Right ventricle myocardium superior (tissue), 1 donor: ENCODE data around the gene TGIF1. TPM values are rescaled to one million over a fixed set of nuclear protein-coding genes. Genes with fewer than 3 reads are reported as not detected.
"Not testable (repeated sequence)": the region's sequence is repeated elsewhere in the genome, so short reads cannot be mapped to it uniquely, and the experiment has no call there.

ENCODE experiments used
- ATAC-seq: fragments of 200-7000 bp; cut with Tn5 transposase; one replicate; pipeline ENCODE4 v1.9.1; 2020; ENCODE audit warnings: mild to moderate bottlenecking; ENCODE audit not compliant: poor library complexity
- DNase-seq: peaks from one replicate; pipeline ENCODE4 v3.0.0-alpha.2; 2020
- intact Hi-C: fragments of 100-400 bp; cut with DNase I; formaldehyde crosslinking; loops from one replicate; pipeline ENCODE4 v1.11.2; 2022
- total RNA-seq: library from RNA; stranded (reverse); fragmentation: NEBNext Ultra II Directional; extraction: Animal tissue kit (Norgen Biotek cat#: 25700); gene quantifications from one replicate; pipeline ENCODE4 v1.2.1, GENCODE V29; 2021
- donor health status: DM: no; HTN: yes; CAD: no; lungs with severe emphysema.

TGIF1 gene
- total RNA-seq, 1 donor from 2014 or later, result 9.9 TPM

- DNase-seq (no peak), ATAC-seq (no peak)
- intact Hi-C loops, result no loop called here
Measured at GRCh38 chr18:3471141-3471648, 21.2 kb downstream of the TGIF1 start.

- ATAC-seq, intact Hi-C loops, DNase-seq: not testable (repeated sequence)
Measured at GRCh38 chr18:3472121-3472520, 22.1 kb downstream of the TGIF1 start.

DNA sequence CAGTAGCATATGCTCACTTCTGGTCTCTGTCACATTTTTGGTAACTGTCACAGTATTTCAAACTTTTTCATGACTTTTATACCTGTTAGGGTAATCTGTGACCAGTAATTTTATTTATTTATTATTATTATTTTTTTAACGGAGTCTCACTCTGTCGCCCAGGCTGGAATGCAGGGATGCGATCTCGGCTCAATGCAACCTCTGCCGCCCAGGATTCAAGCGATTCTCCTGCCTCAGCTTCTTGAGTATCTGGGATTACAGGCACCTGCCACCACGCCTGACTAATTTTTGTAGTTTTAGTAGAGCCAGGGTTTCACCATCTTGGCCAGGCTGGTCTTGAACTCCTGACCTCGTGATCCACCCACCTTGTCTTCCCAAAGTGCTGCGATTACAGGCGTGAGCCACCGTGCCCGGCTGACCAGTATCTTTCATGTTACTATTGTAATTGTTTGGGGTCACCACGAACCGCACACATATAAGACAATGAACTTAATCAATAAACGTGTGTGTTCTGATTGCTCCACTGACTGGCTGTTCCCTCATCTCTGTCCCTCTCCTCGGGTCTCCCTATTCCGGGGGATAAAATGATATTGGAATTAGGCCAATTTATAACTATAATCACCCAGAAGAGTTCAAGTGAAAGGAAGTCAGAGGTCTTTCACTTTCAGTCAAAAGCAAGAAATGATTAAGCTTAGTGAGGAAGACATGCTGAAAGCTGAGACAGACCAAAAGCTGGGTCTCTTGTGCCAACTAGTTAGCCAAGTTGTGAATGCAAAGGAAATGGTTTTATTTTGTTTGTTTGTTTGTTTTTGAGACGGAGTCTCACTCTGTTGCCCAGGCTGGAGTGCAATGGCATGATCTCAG, 22.9 kb downstream of the TGIF1 start:
- ATAC-seq (no peak), DNase-seq (no peak)
- intact Hi-C loops, result no loop called here

DNA sequence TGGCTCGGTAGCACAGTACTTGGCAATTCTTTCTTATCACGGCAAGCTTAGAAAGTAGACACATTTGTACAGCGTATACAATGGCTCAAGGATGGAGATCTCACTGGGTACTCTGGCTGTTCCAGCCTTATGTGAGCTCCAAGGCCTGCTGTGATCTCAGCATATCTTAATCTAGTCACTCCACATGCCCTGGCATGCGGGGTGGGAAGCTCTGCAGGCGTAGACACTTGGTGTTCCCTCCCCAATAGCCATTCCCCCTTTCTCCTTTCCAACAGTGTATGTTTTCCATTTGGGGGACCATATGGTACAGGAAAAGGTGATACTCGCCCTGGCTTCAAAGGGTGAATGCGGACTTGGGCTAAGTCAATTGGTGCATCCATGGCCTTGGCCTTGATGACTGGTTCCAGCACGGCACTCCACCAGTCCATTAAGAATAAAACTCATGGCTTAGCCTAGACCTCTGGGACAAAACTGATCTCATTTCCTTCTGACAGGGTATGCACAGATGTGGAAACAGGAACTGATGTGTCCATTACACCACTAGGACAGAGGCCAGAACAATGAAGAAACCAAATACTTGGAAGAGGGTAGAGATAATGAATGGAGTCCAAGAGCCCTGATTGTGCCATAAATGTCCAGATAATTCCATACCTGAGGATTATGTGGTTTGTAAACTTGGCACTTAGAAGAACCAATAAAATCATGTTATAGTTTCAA, 28.4 kb downstream of the TGIF1 start:
- intact Hi-C loops, result no loop called here
- DNase-seq, result no peak
- no peak for ATAC-seq

DNA sequence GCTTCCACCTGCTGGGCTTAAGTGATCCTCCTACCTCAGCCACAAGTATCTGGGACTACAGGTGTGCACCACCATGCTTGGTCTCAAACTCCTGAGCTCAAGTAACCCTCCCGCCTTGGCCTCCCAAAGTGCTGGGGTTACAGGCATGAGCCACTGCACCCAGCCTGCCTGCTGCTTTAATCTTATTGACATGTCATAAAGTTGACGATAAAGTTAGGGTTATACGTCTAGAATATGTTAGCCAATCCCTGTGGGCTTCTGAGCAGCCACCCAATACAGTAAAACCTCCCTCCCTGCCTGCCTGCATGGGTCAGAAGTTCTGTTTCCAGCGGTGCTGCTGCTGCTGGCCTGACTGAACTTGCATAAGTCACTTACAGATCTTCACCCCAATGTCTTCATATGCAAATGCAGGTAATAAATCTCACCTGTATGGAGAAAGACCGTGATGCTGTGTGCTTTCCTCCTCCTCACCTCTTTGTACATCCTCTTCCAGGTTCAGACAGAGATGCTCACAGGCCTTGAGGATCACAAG, 30.1 kb downstream of the TGIF1 start:
- DNase-seq (no peak), ATAC-seq (no peak)
- intact Hi-C loops, result no loop called here

DNA sequence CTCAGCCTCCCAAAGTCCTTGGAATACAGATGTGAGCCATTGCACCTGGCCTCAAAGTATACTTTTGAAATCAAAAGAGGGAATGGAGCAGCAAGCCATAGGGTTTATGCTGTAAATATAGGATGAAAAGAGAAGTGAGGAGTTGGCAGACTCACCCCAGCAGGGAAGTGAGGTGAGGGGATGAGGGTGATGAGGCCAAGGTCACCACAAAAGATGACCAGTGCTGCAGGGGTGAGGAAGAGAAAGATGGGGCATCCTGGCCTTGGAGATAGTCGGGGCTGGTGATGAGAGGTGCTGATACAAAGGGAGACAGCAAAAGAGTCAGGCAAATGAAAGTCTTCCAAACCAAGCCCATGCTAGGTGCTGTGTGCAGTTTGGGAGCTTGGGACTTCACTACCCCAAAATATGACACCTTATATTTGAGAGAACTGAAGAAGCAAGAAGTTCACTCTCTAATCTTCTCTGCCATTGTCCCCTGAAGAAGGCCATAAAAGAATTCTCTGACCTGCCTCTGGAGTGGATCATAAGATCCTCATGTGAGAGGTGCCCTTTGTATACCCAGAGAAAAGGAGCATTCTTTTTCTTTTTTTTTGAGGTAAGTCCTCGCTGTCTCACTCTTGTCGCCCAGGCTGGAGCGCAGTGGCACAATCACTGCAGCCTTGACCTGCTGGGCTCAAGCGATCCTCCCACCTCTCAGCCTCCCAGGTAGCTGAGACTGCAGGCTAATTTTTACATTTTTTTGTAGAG, 31.0 kb downstream of the TGIF1 start:
- DNase-seq, result no peak
- intact Hi-C loops, result no loop called here
- no peak for ATAC-seq

DNA sequence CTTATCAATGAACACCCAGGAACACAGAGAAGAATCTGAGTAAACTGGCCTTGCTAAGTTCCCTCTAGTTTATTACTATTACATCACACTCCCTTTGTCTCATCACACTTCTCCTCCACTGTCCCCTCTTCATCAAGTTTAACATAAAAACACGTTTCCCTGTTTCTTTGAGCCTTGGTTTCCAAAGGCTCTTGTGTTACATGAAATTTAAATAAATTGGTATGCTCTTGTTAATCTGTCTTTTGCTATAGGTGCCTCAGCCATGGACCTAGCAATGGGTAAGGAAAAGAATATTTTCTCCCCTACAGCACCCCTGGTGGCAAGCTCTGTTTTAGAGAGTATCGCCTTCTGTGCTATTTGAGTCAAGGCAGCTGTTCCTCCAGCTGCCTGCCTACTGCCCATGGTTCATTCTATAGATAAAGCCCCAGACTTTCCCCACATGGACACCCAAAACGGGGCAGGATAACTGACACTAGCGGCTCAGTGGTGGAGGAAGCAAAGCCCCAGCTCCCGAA, 31.8 kb downstream of the TGIF1 start:
- intact Hi-C loops, result no loop called here
- DNase-seq, result no peak
- no peak for ATAC-seq

- no peak for ATAC-seq
Measured at GRCh38 chr18:3482258-3482657, 32.3 kb downstream of the TGIF1 start.

DNA sequence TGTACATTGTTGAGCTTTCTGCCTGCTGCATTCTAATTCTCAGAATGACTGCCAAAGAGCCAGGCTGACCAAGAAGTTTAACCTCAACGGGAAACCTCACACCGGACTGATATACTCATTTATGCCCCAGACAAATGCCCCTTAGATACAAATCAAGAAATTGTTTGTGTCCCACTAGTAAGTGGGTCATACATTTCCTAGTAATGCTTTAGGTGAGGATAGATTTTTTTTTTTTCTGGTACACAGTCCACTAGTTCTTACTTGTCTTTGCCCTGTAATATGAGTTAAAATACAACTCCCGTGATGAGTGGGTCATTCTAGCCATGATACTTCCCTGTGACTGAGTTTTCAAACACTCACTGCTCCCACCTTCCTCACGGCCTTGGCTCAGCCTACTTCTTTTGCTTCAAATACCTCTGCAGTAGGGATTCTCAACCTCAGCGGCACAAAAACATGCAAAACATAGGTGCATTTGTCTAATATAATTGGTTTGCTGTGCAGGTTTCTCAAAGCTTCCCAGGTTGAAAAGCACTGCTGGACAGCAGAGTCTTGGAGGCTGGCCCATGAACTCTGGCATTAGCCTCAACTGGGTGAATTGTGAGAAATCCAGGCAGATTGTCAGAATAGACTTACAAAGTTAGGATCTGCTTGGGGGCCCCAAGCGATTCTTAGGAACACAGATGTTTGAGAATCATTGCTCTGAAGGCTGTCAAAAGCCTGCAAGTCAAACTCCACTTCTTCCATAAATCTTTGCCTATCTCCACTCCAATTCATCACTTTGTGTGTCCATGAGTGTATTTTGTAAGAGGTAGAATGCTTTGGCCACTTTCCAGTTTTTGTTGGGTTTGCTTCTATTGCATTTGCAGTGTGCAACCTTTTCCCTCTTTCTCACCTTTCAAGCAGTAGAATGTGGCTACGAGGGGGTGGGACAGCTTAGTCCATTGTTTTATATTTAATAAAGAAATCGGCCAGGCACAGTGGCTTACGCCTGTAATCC, 35.5 kb downstream of the TGIF1 start:
- intact Hi-C loops, result no loop called here
- no peak for ATAC-seq
- no peak for DNase-seq

More at GRCh38 chr18:3482258-3482657, 32.3 kb downstream of the TGIF1 start:
- intact Hi-C loops, result no loop called here
- DNase-seq, result no peak

DNA sequence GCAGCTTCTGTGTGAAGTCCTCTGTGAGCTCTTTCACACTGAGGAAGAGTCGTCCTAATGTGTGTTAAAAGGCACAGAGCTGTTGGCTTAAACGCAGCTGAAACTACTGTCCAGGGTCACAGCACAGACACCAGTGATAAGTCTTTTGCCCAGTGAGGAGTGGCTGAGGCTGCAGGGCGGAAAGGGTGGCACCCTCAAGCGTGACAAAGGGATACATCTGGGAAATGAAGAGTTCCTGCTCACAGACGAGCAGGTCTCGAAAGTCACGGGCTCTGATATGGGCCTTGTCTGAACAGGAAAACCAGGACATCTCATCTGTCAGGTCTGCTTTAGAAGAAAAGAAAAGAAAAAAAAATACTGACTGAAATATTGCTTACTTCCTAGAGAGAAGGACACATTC, 36.5 kb downstream of the TGIF1 start:
- no peak for ATAC-seq
- intact Hi-C loops, result no loop called here

GRCh38 chr18:3489462-3489861, 39.5 kb downstream of the TGIF1 start:
- DNase-seq (no peak), ATAC-seq (no peak)
- intact Hi-C loops, result no loop called here

More for the DNA sequence above, 36.5 kb downstream of the TGIF1 start:
- DNase-seq, result no peak

DNA sequence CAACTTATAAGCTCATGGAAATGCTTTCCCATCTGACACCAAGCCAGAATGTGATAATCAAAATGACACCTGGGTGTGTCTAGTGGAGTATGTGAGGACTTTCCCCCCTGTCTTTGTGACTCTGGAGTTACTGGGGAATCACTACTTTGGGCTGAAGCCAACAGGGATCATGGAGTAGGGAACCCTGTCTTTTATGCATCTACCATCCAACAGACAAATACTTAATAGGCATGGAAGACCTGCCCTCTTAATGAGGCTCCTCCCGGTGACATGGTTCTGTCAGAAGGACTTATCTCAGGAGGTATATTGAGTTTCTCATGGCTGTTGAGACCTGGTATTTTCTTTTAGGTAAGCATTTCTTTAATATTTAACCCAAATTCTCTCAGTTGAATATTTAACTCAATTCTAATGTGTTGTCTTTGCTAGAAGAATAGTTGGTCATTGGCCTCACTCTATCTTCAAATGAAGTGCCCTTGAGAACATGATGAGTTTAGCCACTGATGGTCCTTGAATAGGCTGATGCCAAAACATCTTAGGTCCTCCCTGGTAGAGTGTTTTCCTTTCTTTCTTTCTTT, 42.1 kb downstream of the TGIF1 start:
- no peak for ATAC-seq
- no peak for DNase-seq
- intact Hi-C loops, result no loop called here

DNA sequence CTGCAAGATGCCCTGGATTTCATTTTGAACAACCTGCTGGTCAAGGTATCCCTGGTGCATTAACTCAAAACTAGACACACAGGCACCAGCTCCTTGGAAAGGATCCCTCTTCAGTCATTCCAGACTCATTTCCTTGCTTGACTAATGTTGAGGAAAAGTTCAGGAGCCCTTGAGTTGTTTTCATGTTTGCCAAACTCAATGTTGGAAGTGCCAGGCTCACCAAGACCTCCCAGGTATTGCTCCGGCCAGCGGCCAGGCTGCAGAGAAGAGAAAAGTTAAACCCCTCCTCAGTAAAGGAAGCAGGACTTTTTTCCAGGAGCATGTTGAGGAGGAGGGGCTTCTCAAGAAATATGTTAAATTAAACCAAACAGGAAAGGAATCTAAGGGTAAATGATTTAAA, 42.7 kb downstream of the TGIF1 start:
- intact Hi-C loops, result no loop called here
- ATAC-seq (no peak), DNase-seq (no peak)

GRCh38 chr18:3493501-3494244, 43.7 kb downstream of the TGIF1 start:
- ATAC-seq, result no peak
- DNase-seq, result no peak
- intact Hi-C loops, result no loop called here

DNA sequence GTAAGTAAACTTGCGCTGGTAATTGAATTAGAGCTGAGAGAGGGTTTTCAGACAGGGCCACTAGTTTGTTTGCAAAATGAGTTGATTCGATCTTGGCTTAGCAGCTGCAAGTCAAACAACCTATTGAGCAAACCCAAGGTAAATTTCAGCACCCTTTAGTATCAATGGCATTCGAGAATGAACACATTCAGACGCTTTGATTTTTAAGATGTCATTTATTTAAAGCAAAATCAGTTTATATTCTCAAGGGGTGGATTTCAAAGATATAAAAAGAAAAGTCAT, 44.2 kb downstream of the TGIF1 start:
- intact Hi-C loops, result no loop called here
- ATAC-seq, result no peak

DNA sequence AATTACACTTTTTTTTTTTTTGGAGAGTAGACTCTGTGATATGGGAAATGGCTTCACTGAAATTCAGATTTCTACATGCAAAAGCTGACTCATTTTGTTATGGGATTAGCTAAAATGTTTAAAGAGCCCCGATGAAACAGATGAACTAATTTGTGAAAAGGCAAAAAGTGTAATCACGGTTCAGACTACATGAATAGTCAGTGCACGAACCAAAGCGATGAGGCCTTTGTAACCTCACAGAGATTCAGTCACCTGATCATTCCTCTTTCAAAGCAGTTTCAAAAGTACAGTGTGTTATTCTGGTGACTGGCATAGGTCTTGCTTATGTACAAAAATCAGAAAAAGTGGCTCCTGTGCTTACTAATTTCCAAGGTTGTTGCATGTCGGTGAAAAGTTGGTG, 44.6 kb downstream of the TGIF1 start:
- ATAC-seq, result no peak
- DNase-seq, result no peak
- intact Hi-C loops, result no loop called here

More for the DNA sequence above, 44.2 kb downstream of the TGIF1 start:
- no peak for DNase-seq
